GM19023 (cell line): ENCODE results near the gene POLA1.

Experiments
- ATAC-seq: cut with Tn5 transposase; IDR thresholded peaks from one replicate; pipeline ENCODE4 v1.9.1; 2021; ENCODE audit warnings: mild to moderate bottlenecking, moderate library complexity; ENCODE audit not compliant: unreplicated experiment

The POLA1 gene

DNA sequence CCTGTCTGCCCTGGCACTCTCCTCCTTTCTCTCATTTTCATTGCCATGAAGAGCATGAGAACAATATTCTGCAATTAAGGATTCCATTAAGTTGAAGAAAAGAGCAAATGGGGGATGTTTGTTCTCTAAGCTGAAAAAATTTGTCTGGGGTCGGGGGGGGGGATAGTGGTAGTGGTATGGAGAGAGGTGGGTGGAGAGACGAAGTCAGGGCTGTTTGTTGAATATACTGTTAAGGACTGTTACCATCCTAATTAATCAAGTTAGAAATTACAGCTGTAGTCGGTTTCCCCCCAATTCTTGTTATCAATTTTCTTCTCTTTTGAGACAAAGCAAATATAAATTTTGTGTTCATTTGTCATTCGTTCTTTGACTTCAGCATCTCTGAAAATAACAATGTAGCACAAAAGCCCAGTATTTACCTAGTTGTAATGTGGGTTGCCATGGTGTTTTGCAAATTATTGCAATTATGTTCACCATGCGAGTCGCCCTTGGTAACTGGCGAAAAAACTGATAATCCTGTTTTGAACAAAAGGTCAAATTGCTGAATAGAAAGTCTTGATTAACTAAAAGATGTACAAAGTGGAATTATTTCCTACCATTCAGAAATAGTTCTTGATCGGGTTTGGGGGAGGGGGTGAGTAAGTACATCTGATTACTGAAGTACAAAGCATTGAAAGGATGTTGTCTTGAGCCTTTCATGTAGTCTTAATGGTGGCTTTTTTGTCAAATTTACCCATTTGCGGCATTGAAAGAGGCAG, 183.0 kb downstream of the POLA1 start:
- ATAC-seq: no peak

DNA sequence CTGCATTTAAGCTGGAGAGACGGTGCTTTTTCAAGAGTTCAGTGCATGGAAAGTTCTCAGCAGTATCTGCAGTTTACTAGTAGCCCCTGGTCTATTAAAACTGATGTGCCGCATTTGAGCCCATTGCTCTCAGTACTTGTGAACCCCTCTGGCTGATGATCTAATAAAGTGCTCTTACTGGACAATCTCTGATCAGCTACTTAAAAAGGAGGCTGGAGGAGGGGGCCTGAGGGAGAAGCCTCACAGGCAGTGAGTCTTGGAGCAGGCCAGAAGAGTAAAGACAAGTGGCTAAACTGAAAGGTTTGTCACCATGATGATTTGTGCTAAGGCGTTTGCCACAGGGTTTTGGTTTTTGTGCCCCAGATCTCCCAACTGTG, 183.6 kb downstream of the POLA1 start:
- no peak for ATAC-seq

DNA sequence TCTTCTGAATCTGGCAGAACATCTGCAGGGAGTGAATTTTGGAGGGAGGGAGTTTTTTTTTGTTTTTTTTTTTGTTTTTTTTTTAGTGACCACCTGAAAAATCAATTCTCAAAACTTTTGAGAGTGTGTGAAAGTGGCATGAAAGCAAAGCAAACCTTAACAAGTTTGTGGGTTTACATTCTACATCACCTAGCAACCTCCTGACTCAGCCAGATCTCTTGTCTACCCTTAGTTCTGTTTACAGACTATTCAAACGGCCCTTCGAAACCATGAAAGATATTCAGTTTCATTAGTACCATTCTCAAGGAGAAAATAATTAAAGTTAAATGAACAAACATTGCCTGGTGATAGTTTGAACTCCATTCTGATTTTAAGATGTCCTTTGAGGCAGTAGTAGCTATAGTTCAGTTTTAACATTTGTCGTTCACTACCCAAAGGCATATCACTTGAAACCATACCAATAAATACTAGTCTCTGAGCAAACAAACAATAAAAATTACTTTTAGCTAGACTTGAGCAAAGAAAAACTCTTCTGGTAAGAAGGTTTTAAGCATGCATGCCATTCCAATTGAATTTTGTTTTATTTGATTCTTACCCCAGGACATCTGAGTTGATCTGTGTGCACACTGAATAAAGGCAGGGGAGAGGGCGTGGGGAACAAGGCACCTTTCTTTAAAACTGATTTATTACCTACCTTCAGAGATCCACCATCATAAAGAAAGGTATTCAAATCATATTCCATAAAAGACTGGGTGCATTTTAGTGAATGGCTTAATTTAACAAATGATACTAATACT, 184.3 kb downstream of the POLA1 start:
- ATAC-seq: no peak

DNA sequence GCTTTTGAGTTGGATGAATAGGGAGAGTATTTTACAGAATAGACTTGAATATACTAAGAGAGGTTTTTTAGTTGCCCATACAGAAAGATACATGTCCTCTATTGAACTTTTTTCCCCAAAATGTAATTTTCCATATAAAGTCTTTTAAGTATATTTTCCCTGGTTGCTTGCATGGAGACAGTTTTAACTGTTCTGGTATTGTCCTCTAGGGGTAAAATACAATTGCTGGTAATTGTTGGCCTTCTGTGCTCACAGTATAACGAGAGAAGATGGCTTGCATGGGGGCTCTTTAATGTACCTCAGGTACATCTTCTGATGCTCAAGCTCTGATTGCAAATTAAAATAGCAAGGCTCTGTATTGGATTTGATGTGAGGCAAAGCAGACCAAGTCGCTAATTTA, 186.0 kb downstream of the POLA1 start:
- ATAC-seq: no peak

DNA sequence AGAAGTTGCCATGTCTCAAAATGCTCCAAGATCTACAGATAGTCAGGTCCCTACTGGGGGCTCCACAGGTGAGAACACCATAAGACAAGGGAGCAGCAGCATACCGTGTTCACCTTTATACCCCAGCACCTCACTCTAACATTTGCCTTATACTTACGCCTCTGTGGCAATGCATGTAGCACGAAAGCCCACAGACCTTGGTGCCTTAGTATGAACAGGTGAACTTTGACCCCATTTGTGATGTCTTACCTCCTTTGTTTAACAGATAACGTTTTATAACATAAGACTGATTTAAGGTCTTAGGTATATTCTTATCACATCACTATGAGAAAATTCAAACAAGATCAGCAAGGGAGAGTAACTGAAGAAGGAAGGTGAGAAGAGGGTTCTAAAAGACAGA, 193.2 kb downstream of the POLA1 start:
- no peak for ATAC-seq

DNA sequence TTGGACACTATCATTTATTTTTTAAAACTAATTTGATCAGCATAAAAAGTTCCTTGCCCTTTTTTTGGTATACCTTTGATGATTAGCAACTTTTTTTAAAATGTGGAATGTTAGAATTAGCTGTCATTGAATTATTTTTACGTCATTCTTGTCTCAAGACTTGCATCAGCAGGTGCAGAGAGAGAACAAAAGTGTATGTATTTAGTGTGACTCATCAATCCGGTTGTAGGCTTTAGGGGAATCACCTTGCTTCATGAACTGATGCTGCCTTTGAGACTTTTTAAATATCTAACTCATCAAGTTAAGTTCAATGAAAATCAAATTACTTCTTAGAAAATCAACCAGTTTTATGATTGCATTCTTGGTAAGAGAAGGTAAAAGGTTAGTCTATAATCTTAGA, 197.0 kb downstream of the POLA1 start:
- no peak for ATAC-seq

DNA sequence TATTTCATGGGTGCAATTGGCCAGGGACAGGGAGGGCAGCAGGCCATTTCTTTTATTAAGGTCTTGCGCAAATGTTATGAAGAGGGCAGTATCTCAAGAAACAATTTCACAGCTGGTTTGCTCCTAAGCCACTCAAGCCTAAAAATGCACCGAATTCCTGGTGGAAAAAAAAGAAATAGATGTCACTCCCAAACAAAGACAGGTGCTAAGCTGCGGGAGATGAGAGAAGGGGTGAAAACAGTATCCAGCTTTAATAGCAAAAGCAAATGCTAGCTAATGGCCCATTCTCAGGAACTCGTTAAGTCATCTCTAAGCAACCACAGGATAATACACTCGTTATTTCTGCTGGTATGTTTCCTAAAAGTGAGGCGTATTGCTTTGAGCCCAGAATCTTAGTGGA, 205.7 kb downstream of the POLA1 start:
- ATAC-seq: no peak

DNA sequence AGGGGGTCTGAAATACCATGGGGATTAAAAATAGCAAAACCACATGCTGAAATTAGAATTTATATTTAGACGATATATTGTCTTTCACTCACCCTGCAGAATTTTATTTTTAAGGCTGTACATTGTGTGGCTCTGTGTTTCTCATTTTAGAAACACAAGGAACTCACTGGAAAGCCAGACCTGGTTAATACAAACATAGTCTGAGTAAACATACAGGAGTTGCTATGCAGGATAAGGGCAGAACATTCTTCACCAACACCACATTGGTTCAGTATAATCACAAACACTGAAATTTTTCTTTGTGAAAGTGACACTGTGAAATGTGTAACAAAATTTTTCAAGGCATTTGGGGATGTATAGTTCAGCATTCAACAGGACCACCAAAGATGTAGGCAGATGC, 206.5 kb downstream of the POLA1 start:
- no peak for ATAC-seq

DNA sequence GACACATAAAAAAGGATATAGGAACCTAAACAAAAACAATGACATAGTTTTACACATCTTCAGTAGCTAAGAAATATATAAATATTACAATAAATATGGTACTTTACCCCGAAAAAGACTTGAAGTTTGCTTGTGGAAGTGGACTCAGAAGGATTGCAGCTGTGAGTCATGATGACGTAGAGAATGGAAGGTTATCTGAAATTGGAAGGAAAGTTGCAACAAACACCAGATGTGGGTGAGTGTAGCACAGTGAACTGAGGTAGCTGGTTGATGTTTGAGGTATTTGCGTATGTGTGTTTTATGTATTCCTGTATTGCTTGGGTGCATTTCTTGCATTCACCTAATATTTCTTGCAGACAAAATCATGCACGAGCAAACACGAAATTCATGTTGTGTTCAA, 209.1 kb downstream of the POLA1 start:
- no peak for ATAC-seq

DNA sequence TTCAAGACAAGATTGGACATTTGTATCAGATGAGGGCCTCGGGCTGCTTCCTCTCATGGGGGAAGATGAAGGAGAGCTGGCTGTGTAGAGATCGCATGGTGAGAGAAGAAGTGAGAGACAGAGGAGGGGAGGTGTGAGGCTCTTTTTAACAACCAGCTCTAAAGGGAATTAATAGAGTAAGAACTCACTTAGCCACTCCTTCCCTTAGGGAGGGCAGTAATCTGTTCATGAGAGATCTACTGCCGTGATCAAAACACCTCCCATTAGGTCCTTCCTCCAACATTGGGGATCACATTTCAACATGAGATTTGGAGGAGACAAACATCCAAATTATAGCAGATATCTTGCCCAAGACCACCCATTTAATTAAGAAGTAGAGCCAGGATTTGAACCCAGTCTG, 225.0 kb downstream of the POLA1 start:
- ATAC-seq: no peak

DNA sequence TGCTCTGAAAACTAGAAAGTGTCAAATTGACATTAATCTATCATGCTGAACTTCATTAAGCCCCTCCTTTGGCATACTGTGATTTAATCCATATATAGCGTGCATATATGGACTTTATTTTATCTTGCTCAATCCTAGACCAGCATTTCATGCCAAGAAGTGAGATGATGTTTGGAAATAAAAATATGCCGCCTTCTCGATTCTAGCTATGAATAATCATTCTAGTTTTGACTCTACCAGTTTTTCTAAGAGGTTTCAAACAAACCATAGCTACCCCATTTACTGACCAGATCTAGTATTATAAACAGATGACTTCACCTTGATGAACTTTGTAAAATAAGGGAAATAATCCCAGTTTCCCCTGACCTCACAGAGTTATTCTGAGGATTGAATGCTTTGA, 227.1 kb downstream of the POLA1 start:
- peak; percentile 62 for ATAC-seq

DNA sequence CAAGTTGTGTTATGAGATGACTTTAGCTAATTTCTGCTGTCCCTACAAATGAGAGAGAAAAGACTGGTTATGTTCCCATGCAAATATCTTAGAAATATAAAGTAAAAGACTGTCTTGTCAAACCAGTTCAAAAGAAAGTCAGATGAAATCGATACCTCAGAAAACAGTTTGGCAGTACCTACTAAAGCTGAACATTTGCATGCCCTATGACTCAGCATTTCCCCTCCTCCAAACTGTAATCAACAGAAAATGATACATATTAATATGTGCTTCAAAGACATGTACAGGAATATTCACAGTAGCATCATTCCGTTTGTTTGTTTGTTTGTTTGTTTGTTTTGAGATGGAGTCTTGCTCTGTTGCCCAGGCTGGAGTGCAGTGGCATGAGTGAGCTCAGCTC, 231.7 kb downstream of the POLA1 start:
- ATAC-seq: no peak

DNA sequence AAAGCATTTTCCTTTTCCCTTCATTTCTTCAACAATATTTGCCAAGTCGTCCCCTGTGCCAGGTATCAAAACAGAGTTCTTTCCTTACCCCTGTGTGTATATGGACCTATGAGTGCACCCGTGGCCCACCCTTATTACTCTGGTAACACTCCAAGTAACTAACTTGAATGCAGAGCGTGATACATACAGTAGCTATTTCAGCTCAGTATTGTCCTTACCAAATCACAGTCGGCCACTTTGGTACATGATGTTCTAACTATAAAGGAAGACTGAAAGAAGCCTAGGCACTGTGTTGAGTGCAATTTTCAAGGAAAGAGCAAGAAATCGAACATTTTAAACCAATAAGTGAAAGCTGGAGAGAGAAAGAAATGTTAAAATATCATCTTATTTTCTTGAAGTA, 233.7 kb downstream of the POLA1 start:
- no peak for ATAC-seq

DNA sequence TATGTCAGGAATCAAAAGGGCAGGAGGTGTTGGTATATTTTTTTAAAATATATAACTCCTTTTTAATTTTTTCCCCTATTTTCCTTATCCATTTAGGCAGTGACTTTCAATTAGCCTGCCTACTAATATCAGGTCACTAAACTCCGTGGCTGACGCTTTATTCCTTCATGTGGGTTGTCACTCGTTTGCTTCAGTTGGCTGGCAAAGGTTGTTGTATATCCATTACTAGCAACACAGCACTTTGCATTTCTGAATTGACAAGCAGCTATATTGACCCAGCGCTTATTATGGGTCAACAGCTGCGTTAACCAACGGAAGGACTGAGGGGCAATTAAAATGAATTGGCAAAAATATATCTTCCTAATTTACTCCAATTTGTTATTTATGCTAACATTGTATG, 234.4 kb downstream of the POLA1 start:
- ATAC-seq: no peak

DNA sequence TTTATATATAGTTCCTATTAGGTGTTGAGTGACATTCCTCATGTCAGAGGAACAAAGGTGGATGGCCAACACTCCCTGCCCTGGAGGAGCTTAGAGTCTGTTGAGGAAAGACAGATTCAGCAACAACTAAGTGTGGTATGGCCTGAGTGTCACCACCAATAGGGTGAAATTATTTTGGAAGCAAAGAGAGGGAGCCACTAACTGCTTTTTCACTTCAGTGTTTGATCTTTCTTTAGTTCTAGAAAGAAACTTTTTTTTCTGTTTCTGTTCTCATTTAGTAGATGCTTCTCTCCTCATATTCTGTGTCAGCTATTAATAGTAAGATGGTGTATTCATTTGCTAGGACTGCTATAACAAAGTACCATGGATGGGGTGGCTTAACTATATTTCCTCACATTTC, 240.6 kb downstream of the POLA1 start:
- no peak for ATAC-seq

DNA sequence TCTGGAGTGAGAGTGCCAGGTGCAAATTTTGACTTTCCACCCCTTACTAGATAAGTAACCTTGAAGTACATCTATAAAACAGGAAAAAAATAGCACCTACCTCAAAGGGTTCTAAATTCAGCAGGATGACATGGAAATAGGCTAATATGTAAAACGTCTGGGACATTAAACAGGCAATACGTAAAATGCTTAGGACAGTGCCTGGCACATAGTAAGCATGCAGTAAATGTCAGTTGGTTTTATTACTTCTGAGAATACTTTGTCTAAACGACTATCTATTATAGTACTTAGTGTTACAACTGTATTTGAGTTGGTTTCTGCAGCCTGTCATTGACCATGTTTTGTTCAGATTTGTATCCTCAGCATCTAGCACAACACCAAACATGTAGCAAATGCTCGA, 251.3 kb downstream of the POLA1 start:
- ATAC-seq: no peak

DNA sequence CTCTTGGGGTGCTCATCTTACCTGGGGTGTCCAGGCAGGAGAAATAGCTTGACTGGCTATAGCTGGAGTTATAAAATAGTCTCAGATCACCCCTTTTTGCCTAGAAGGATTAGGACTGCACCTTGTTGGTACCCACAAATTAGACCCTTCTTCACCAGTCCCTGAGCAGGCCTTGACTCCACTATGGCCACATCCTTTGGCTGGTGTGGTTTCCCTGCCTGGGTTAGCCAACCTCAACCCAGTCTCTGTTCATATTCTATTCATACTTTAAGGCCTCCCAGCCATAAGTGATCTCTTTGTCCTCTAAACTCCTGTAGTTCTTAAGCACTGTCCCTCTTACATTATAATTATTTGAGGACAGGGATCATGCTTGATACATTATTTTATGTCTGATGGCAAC, 252.7 kb downstream of the POLA1 start:
- no peak for ATAC-seq

DNA sequence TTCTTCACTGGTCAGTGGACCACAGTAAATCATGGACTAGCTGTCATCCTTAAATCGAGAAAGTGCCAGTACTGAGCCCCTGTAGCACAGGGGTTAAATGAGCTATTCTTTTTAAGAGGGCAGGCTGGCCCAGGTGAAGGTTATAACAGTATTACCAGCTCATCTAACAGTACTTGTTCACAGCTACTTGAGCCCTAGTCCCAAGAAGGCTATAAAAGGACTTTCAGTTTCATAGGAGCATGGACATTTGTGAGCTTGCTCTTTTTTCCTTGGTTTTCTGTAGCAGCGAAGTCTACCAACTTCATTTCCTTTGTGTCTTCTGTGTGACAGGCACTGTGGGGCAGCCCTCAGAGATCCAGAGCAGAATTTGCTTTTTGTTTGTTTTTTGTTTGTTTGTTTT, 261.0 kb downstream of the POLA1 start:
- no peak for ATAC-seq

DNA sequence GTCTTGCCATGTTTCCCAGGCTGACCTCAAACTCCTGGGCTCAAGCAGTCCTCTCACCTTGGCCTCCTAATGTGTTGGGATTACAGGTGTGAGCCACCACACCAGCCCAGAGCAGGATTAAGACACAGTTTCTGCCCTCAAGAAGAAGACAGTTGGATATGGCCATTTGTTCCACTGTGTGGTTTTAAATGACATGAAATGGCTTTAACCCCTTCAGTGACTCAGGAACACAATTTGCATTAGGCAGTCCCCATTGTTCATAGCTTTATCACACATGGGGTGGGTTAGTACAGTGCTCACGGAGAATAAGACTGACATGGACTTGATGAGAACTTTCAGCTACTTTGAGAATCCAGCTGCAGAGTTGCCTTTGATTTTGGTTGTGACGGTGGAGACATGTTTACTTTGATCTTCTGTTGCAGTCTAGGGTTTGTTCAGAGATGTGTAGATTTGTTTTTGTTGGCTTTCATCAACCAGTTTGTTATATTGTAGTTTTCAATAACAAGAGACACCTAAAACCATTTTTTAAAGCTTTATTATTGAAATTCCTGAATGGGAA, 261.7 kb downstream of the POLA1 start:
- ATAC-seq: no peak

DNA sequence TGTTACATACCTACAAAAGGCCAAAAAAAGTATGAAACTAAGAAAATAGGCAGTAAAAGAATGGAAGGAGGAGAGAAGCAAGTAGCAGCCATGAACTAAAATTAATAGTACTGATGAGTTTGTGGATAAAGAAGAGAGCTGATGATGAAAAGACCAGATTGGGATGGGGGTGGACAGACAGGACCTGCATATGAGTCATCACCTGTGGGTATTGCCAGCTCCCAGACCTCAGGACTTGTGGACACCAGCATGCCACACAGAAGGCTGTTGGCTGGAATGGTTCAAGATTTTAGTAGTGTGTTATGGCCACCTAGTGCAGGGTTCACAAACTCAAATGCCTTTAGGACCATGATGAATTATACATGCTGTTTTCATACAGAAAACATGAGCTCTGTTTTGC, 263.1 kb downstream of the POLA1 start:
- no peak for ATAC-seq

DNA sequence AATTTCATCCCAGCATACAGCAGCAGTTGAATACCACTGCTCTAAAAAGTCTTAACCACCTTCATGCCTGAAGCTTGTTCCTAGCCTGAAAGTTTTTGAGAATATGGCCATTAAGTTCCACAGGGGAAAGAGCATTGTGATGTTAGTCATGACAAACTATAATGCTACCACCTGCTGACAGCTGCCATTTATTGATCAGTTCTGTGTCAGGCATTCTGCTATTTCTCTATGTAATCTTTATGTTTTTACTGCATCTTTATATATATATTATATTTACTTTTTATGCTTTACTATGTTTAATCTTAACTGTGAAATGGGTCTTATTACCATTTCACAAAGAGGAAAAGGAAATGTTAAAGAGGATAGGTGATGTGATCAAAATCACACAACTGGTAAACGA, 268.1 kb downstream of the POLA1 start:
- no peak for ATAC-seq

DNA sequence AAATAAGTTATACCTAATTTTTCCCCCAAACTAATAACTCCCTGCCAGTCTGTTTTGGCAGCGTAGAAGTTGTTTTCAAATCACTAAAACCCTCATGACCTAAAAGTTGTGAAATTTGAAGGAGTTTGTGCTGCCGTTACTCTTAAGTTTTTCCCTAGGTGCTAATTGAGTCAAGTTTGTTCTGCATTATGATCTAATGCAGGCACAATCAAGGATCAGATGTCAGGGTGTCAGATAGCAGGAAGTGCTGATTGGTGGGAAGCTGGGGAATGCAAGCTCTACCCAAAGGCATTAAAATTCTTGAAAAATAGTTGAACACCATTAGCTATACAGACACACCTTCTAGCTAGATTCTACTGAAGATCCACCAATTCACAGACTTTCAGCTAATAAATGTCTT, 270.1 kb downstream of the POLA1 start:
- ATAC-seq: no peak
